AG09319 (cell line): ENCODE data around the gene ANKRD63.

Source experiments
- DNase-seq: peaks from one replicate; pipeline ENCODE4 v3.0.0-alpha.2; 2010; ENCODE audit warnings: low read depth; ENCODE audit errors: extremely low read depth
- TF ChIP-seq, protein P1 (sequence below): IDR thresholded peaks from 2 replicates; pipeline ENCODE4 v1.5.1; 2011; ENCODE audit warnings: low read depth, mild to moderate bottlenecking, inconsistent platforms, low read length, moderate library complexity

The ANKRD63 gene

DNA sequence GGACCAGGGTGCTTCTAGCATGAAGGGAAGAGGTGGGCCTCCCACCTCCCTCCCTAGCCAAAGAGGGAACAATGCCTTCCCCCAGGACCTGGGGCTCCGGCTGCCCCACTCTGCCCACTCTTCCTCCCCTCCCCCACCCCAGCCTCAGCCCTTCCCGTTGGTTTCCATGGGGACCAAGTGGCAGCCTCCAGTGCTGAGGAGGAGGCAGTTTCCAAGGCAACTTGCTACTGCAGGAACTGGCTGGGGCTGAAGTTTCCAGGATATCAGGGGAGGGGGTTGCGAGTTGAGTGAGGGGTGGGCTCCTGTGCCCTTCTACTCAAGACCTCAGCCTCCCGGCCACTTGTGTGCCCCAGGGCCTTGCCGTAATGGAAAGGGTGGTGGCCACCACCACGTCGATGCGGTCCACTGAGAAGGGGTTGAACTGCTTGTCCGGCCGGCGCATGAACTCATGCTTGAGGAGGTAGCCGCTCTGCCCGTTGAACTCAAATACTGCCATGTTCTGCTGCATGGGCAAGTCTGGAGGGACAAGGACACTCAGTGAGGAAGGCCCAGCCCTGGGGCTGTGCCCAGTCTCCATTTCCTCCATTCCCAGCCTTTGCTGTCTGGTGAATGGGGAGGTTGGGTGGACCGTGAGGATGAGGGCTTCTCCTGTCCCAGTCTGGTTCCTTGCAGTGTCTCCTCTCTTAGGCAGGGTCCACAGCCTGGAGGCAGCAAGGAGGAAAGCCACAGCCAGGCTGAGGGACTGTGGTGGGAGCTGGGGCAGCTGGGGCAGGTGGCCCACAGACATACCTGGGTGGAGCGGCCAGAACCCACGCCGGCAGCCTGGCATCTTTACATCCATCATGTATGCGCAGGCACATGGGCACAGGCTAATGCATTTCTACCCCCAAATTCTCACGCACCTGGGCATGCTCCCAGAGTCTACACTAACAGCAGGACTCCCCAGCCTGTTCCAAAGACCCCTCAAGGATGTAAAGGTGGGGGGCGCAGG lies 11.3 kb upstream of the ANKRD63 start:
- no peak for DNase-seq
- TF ChIP-seq, protein P1, sequence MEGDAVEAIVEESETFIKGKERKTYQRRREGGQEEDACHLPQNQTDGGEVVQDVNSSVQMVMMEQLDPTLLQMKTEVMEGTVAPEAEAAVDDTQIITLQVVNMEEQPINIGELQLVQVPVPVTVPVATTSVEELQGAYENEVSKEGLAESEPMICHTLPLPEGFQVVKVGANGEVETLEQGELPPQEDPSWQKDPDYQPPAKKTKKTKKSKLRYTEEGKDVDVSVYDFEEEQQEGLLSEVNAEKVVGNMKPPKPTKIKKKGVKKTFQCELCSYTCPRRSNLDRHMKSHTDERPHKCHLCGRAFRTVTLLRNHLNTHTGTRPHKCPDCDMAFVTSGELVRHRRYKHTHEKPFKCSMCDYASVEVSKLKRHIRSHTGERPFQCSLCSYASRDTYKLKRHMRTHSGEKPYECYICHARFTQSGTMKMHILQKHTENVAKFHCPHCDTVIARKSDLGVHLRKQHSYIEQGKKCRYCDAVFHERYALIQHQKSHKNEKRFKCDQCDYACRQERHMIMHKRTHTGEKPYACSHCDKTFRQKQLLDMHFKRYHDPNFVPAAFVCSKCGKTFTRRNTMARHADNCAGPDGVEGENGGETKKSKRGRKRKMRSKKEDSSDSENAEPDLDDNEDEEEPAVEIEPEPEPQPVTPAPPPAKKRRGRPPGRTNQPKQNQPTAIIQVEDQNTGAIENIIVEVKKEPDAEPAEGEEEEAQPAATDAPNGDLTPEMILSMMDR = no peak

GRCh38 chr15:40293006-40293405 lies 10.1 kb upstream of the ANKRD63 start:
- TF ChIP-seq, protein P1 = no peak
- DNase-seq = no peak

GRCh38 chr15:40292246-40292645 lies 9.4 kb upstream of the ANKRD63 start:
- TF ChIP-seq, protein P1 = no peak
- DNase-seq = no peak

DNA sequence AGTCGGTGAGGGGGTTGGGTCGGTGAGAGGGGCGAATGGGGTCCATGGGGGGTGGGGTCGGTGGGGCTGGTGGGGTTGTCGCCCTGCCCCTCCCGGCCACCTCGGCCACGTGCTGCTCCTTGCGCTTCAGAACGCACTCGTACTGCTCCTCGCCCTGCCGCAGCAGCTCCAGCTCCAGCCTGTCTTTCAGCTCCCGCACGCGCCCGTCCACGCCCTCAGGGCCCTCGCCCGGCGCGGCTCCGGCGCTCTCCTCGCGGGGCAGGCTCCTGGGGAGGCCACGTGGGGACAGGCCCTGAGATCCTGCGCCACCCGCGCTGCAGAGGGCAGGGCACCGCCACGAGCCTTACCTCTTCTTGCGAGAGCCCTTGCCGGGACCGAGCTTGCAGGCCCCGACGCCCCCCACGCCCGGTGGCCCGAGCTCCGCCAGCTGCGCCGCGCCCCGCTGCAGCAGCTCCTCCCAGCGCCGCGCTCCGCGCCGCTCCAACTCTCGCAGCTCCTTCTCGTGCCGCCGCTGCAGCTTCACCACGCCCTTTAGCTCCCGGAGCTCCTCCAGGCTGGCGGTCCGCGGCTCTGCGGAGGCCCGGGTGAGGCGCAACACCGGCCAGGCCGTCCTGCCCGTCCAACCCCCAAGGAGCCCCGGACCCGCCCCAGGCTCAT lies 8.2 kb upstream of the ANKRD63 start:
- TF ChIP-seq, protein P1 = no peak
- no peak for DNase-seq

GRCh38 chr15:40290545-40290917 lies 7.7 kb upstream of the ANKRD63 start:
- TF ChIP-seq, protein P1 = no peak
- DNase-seq = no peak

DNA sequence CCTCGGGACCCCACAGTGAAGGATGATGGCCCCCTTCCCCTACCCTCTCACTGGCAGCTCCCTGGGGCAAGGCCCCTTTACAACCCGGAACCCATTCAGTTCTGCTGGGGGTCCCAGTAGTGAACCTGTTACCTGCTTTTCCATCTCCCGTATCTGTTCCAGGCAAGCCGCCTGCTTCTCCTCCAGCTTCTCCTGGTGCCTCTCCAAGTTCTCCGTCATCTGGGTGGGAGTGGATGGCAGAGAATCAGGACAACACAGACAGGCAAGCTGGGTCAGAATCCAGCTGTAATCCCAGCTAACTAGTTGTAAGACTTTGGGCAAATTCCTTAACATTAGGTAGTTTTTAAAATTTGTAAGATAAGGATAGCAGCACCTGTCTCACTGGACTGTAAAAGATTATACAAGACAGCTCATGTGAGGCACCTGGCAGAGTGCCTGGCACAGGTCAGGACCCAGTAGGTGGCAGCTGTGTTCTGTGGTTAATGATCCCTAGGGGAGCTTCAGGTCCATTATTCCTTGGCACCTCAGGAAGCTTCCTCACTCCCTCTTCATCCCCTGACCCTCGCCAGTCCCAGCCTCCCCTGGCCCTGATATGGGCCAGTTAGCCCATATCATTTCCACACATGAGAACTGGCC lies 6.4 kb upstream of the ANKRD63 start:
- TF ChIP-seq, protein P1 = no peak
- no peak for DNase-seq
